Osteocyte (in vitro differentiated cells): ENCODE measurements around the gene NOS3. TPM values are rescaled to one million over a fixed set of nuclear protein-coding genes. Genes with fewer than 3 reads are reported as not detected.
A peak's percentile ranks its signal among the peaks of the same experiment; 100 is the strongest.

Source experiments
- DNase-seq: peaks from one replicate; pipeline ENCODE4 v3.0.0; 2021; ENCODE audit warnings: mixed read lengths; ENCODE audit not compliant: unreplicated experiment; ENCODE audit errors: extremely low spot score
- H3K27ac Mint-ChIP-seq: one replicate; pipeline ENCODE4 v1.8.0; 2021; ENCODE audit warnings: mild to moderate bottlenecking, mixed read lengths; ENCODE audit not compliant: unreplicated experiment
- H3K27me3 Mint-ChIP-seq: one replicate; pipeline ENCODE4 v1.8.0; 2021; ENCODE audit warnings: mixed read lengths; ENCODE audit not compliant: unreplicated experiment
- H3K36me3 Mint-ChIP-seq: one replicate; pipeline ENCODE4 v1.8.0; 2021; ENCODE audit warnings: mixed read lengths; ENCODE audit not compliant: unreplicated experiment
- H3K4me1 Mint-ChIP-seq: one replicate; pipeline ENCODE4 v1.8.0; 2021; ENCODE audit warnings: mixed read lengths; ENCODE audit not compliant: unreplicated experiment
- H3K4me3 Mint-ChIP-seq: one replicate; pipeline ENCODE4 v1.8.0; 2021; ENCODE audit warnings: mild to moderate bottlenecking, moderate library complexity, mixed read lengths; ENCODE audit not compliant: unreplicated experiment
- H3K9me3 Mint-ChIP-seq: one replicate; pipeline ENCODE4 v1.8.0; 2021; ENCODE audit warnings: mixed read lengths; ENCODE audit not compliant: unreplicated experiment
- CTCF ChIP-seq: fragments of 200-600 bp; sonication (generic); IDR thresholded peaks from 2 replicates; pipeline ENCODE4 v1.5.0; 2021; ENCODE audit warnings: antibody characterized with exemption, mild to moderate bottlenecking, moderate library complexity
- total RNA-seq: library from RNA; stranded (reverse); gene quantifications from 2 replicates; pipeline ENCODE4 v1.2.1, GENCODE V29; 2021

Gene NOS3
- total RNA-seq, 1 donor from 2014 or later, result 0.73 TPM

GRCh38 chr7:150949564-150949963 is 41.3 kb upstream of the NOS3 start:
- DNase-seq, result no peak
- H3K36me3 Mint-ChIP-seq, result no peaks in the 10 kb centered on the region
- H3K27ac Mint-ChIP-seq, result peak overlapping the region; percentile 44
- TF ChIP-seq CTCF, result no peak
- H3K4me3 Mint-ChIP-seq, result peak overlapping the region; percentile 27
- no peaks in the 10 kb centered on the region for H3K27me3 Mint-ChIP-seq
- peaks cover 13% of the 10 kb centered on the region for H3K4me1 Mint-ChIP-seq
- H3K9me3 Mint-ChIP-seq, result no peaks in the 10 kb centered on the region

GRCh38 chr7:150949971-150950491 is 40.8 kb upstream of the NOS3 start:
- no peak for TF ChIP-seq CTCF
- no peaks in the 10 kb centered on the region for H3K36me3 Mint-ChIP-seq
- no peaks in the 10 kb centered on the region for H3K9me3 Mint-ChIP-seq
- H3K27me3 Mint-ChIP-seq, result no peaks in the 10 kb centered on the region
- no peak overlapping the region for H3K4me3 Mint-ChIP-seq
- DNase-seq, result no peak
- H3K27ac Mint-ChIP-seq, result peak overlapping the region; percentile 44
- H3K4me1 Mint-ChIP-seq, result peaks cover 13% of the 10 kb centered on the region

- Mint-ChIP-seq H3K27ac (no peak overlapping the region), H3K9me3 (no peaks in the 10 kb centered on the region), H3K4me3 (no peak overlapping the region), H3K27me3 (no peaks in the 10 kb centered on the region), H3K36me3 (no peaks in the 10 kb centered on the region), H3K4me1 (peaks cover 13% of the 10 kb centered on the region)
- TF ChIP-seq CTCF, result no peak
- no peak for DNase-seq
Observed at GRCh38 chr7:150950496-150951180, 40.2 kb upstream of the NOS3 start.

GRCh38 chr7:150951181-150951520 is 39.7 kb upstream of the NOS3 start:
- no peak overlapping the region for H3K4me3 Mint-ChIP-seq
- DNase-seq, result no peak
- no peak overlapping the region for H3K27ac Mint-ChIP-seq
- no peaks in the 10 kb centered on the region for H3K36me3 Mint-ChIP-seq
- no peaks in the 10 kb centered on the region for H3K9me3 Mint-ChIP-seq
- TF ChIP-seq CTCF, result no peak
- H3K27me3 Mint-ChIP-seq, result no peaks in the 10 kb centered on the region
- H3K4me1 Mint-ChIP-seq, result peaks cover 13% of the 10 kb centered on the region

- H3K36me3 Mint-ChIP-seq, result no peaks in the 10 kb centered on the region
- no peak overlapping the region for H3K27ac Mint-ChIP-seq
- H3K27me3 Mint-ChIP-seq, result no peaks in the 10 kb centered on the region
- H3K9me3 Mint-ChIP-seq, result no peaks in the 10 kb centered on the region
- no peak for TF ChIP-seq CTCF
- no peak for DNase-seq
- H3K4me1 Mint-ChIP-seq, result peaks cover 13% of the 10 kb centered on the region
- H3K4me3 Mint-ChIP-seq, result no peak overlapping the region
Observed at GRCh38 chr7:150951521-150951920, 39.3 kb upstream of the NOS3 start.
